Left ventricle myocardium inferior (tissue), 1 donor: ENCODE data around the gene SLC30A1. TPM values are rescaled to one million over a fixed set of nuclear protein-coding genes. Genes with fewer than 3 reads are reported as not detected.

Source experiments
- DNase-seq: peaks from one replicate; pipeline ENCODE4 v3.0.0-alpha.2; 2020
- H3K27ac ChIP-seq: fragments of 200-600 bp; replicated peaks from 2 replicates; pipeline ENCODE4 v1.8.0; 2021
- H3K27me3 ChIP-seq: fragments of 200-600 bp; 2 replicates; pipeline ENCODE4 v1.8.0; 2021; ENCODE audit warnings: low read depth
- H3K36me3 ChIP-seq: fragments of 200-600 bp; 2 replicates; pipeline ENCODE4 v1.8.0; 2021
- H3K4me1 ChIP-seq: fragments of 200-600 bp; 2 replicates; pipeline ENCODE4 v1.8.0; 2021
- H3K4me3 ChIP-seq: fragments of 200-600 bp; 2 replicates; pipeline ENCODE4 v1.8.0; 2021; ENCODE audit warnings: mild to moderate bottlenecking, moderate library complexity
- H3K9me3 ChIP-seq: fragments of 200-600 bp; replicated peaks from 2 replicates; pipeline ENCODE4 v1.8.0; 2021
- intact Hi-C: fragments of 100-400 bp; cut with micrococcal nuclease; formaldehyde crosslinking; loops from one replicate; pipeline ENCODE4 v1.11.0; 2022
- total RNA-seq: library from RNA; stranded (reverse); fragmentation: NEBNext Ultra II Directional; extraction: Animal tissue kit (Norgen Biotek cat#: 25700); gene quantifications from one replicate; pipeline ENCODE4 v1.2.1, GENCODE V29; 2021
- TF ChIP-seq, protein P1 (sequence below): fragments of 200-600 bp; IDR thresholded peaks from 2 replicates; pipeline ENCODE4 v1.8.0; 2021; ENCODE audit warnings: antibody characterized with exemption, mild to moderate bottlenecking, borderline replicate concordance
- donor health status: DM: no; HTN: yes; CAD: no; lungs with severe emphysema.

SLC30A1 gene
- total RNA-seq, 1 donor from 2014 or later, result 11.5 TPM

DNA sequence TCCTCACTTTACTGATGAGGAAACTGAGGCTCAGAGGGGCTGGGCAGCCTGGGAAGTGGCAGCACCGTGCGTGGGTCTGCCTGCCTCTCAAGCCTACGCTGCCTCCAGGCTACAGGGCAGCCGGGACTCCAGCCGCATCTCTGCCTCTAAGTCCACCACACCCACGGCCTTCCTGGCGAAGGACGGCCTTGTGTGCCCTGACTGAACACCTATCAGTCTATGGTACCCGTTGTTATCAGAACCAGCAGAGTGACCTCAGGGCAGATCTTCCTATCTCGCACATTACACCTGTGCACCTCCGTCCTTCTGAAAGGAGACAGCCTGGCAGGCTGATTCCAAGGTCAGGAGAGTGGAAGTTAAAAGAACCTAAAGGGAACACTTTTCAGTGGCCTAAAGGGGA lies 35.7 kb upstream of the SLC30A1 start:
- Histone ChIP-seq H3K36me3 (no peaks in the 10 kb centered on the region), H3K27ac (no peak overlapping the region), H3K9me3 (no peaks in the 10 kb centered on the region), H3K4me3 (no peak overlapping the region), H3K27me3 (no peaks in the 10 kb centered on the region), H3K4me1 (peaks cover 40% of the 10 kb centered on the region)
- DNase-seq, result no peak
- intact Hi-C loops, result no loop called here
- TF ChIP-seq, protein P1, sequence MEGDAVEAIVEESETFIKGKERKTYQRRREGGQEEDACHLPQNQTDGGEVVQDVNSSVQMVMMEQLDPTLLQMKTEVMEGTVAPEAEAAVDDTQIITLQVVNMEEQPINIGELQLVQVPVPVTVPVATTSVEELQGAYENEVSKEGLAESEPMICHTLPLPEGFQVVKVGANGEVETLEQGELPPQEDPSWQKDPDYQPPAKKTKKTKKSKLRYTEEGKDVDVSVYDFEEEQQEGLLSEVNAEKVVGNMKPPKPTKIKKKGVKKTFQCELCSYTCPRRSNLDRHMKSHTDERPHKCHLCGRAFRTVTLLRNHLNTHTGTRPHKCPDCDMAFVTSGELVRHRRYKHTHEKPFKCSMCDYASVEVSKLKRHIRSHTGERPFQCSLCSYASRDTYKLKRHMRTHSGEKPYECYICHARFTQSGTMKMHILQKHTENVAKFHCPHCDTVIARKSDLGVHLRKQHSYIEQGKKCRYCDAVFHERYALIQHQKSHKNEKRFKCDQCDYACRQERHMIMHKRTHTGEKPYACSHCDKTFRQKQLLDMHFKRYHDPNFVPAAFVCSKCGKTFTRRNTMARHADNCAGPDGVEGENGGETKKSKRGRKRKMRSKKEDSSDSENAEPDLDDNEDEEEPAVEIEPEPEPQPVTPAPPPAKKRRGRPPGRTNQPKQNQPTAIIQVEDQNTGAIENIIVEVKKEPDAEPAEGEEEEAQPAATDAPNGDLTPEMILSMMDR, result no peak

DNA sequence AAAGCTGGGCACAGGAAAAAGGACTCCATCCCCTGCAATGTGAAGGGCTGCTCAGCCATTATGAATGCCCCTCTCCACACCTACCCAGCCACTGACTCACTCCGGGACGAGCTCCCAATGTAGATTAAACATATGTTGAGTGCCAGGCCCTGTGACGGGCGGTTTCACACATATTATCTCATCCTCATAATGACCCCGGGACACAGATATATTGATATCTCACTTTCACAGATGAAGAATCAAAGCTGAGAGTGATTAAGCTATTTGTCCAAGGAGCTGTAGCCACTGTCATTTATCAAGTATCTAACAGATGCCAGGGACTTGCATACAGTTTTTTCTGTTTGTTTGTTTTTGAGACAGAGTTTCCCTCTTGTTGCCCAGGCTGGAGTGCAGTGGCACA lies 35.0 kb upstream of the SLC30A1 start:
- no peak for DNase-seq
- Histone ChIP-seq H3K9me3 (no peaks in the 10 kb centered on the region), H3K27ac (peak overlapping the region; percentile 82), H3K4me3 (no peak overlapping the region), H3K36me3 (no peaks in the 10 kb centered on the region), H3K27me3 (no peaks in the 10 kb centered on the region), H3K4me1 (peaks cover 40% of the 10 kb centered on the region)
- intact Hi-C loops, result no loop called here
- TF ChIP-seq, protein P1, result no peak

DNA sequence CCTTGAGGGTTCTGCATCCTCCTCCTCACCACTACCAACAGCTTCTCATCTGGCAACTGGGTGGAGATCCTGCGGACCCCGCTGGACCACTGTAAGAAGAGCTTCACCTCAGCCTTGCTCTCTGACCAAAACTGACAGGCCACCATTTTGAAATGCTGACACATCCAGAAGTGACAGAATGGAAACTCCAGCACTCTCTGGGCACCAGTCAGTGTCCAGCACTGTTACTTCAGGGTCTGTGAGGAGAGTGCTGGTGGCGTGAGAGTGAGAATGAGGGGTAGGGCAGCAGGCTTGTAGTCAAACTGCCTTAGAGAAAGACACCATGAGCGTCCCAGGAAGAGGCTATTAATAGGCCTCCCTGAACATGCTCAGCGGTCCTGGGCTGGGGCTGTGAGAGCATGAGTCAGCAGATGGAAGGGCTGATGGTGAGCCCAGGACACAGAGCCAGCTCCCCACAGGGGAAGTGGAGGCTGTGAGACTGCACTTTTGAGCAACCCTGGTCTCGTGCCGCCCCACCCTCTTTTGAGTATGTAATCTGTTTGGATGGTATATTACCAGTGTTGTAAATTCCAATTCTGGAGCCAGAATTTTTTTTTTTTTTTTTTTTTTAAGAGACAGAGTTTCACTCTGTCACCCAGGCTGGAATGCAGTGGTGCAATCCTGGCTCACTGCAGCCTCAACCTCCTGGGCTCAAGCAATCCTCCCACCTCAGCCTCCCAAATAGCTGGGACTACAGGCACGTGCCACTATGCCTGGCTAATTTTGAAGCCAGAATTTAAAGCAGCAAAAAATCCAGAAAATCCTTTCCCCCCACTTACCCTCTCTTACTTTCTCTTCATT lies 34.4 kb upstream of the SLC30A1 start:
- H3K27ac ChIP-seq, result peak overlapping the region; percentile 82
- intact Hi-C loops, result no loop called here
- TF ChIP-seq, protein P1, result no peak
- H3K4me1 ChIP-seq, result peaks cover 40% of the 10 kb centered on the region
- no peaks in the 10 kb centered on the region for H3K9me3 ChIP-seq
- no peak overlapping the region for H3K4me3 ChIP-seq
- peak; percentile 74 for DNase-seq
- H3K36me3 ChIP-seq, result no peaks in the 10 kb centered on the region
- no peaks in the 10 kb centered on the region for H3K27me3 ChIP-seq

DNA sequence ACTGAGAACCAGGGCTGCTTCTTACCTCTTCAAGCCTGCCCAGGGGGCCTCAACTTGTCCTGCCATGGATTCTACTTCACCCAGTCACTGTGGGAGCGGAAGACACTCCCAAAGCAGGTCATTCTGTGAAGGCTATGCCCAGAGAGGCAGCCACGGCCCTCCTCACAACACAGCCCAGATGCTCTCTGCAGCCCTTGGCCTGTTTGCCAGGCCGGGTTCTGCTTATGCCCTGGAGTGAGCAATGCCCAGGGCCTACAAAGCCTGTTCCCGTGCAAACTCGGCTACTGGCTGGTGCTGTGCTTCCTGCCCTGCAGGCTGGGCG lies 33.8 kb upstream of the SLC30A1 start:
- Histone ChIP-seq H3K9me3 (no peaks in the 10 kb centered on the region), H3K4me3 (no peak overlapping the region), H3K27me3 (no peaks in the 10 kb centered on the region), H3K4me1 (peaks cover 40% of the 10 kb centered on the region), H3K36me3 (no peaks in the 10 kb centered on the region), H3K27ac (peak overlapping the region; percentile 82)
- TF ChIP-seq, protein P1, result no peak
- intact Hi-C loops, result no loop called here
- DNase-seq, result no peak

DNA sequence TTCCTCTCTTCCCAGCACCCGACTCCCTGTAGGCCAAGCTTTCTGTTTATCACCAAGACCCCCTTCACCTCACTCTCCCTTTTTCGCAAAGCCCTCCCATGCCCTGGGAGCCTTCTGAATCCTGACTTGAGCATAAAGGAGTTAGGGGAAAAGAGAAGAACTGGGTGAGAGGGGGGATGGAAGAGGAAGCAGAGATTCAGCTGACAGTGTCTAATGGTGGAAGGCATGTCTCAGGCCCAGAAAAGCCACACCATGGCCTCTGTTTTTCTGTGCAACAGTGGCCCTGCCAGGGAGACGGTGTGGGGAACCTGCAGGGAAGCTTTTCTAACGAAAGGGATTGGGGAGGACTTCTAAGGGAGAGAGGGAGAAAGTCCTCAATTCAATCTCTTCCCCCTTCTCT lies 32.9 kb upstream of the SLC30A1 start:
- DNase-seq, result no peak
- intact Hi-C loops, result no loop called here
- Histone ChIP-seq H3K36me3 (no peaks in the 10 kb centered on the region), H3K9me3 (no peaks in the 10 kb centered on the region), H3K27ac (peak overlapping the region; percentile 82), H3K4me3 (no peak overlapping the region), H3K27me3 (no peaks in the 10 kb centered on the region), H3K4me1 (peaks cover 39% of the 10 kb centered on the region)
- TF ChIP-seq, protein P1, result no peak
